Hematopoietic multipotent progenitor cell treated with erythropoietin and hydrocortisone succinate and interleukin-3 and kit ligand, for 15 days (in vitro differentiated cells): Measurements from ENCODE around the gene DMKN.
"Not testable (repeated sequence)": the region's sequence is repeated elsewhere in the genome, so short reads cannot be mapped to it uniquely, and the experiment has no call there.

Source experiments
- DNase-seq: peaks from one replicate; pipeline ENCODE4 v3.0.0-alpha.2; 2015; ENCODE audit warnings: low spot score

The DMKN gene

GRCh38 chr19:35497406-35497805 is 16.0 kb downstream of the DMKN start:
- no peak for DNase-seq

- DNase-seq = peak; percentile 60
These were observed 18.1 kb downstream of the DMKN start for GRCh38 chr19:35495107-35496064.

- DNase-seq = no peak
These were observed 19.5 kb downstream of the DMKN start for GRCh38 chr19:35493971-35494370.

- DNase-seq = no peak
These were observed 21.6 kb downstream of the DMKN start for GRCh38 chr19:35491836-35492360.

GRCh38 chr19:35490364-35490763 is 23.1 kb downstream of the DMKN start, which contains the start of gene KRTDAP:
Gene KRTDAP (minus strand): TSS chr19:35490464. CDS start chr19:35490442, 22 bp downstream.
- DNase-seq = no peak

GRCh38 chr19:35488677-35489076 is 24.8 kb downstream of the DMKN start:
- DNase-seq = no peak

- no peak for DNase-seq
These were observed 25.7 kb downstream of the DMKN start for GRCh38 chr19:35487656-35488182.

GRCh38 chr19:35486268-35486708 is 27.2 kb downstream of the DMKN start:
- no peak for DNase-seq

GRCh38 chr19:35484252-35485036 is 29.0 kb downstream of the DMKN start:
- DNase-seq = no peak

- no peak for DNase-seq
These were observed 30.4 kb downstream of the DMKN start for GRCh38 chr19:35483089-35483488.

- no peak for DNase-seq
These were observed 34.4 kb downstream of the DMKN start for GRCh38 chr19:35478794-35479677.

- no peak for DNase-seq
These were observed 37.3 kb downstream of the DMKN start for GRCh38 chr19:35476149-35476548.

- not testable (repeated sequence) for DNase-seq
These were observed 38.9 kb downstream of the DMKN start for GRCh38 chr19:35474594-35474993.

- no peak for DNase-seq
These were observed 39.3 kb downstream of the DMKN start for GRCh38 chr19:35474104-35474503.

- no peak for DNase-seq
These were observed 41.5 kb downstream of the DMKN start for GRCh38 chr19:35471946-35472345.

GRCh38 chr19:35471075-35471474 is 42.4 kb downstream of the DMKN start:
- not testable (repeated sequence) for DNase-seq

- DNase-seq = no peak
These were observed 43.3 kb downstream of the DMKN start for GRCh38 chr19:35470128-35470527.

GRCh38 chr19:35468637-35469036 is 44.8 kb downstream of the DMKN start:
- DNase-seq = no peak

- no peak for DNase-seq
These were observed 47.2 kb downstream of the DMKN start for GRCh38 chr19:35466259-35466658.

GRCh38 chr19:35462956-35463355 is 50.5 kb downstream of the DMKN start:
- DNase-seq = not testable (repeated sequence)

- no peak for DNase-seq
These were observed 50.9 kb downstream of the DMKN start for GRCh38 chr19:35462476-35462953.
